ENCODE measurements around the gene ARNT2.

GRCh38 chr15:80569656-80570055 is 165.5 kb downstream of the ARNT2 start:
- TF ChIP-seq ZNF207 (IDR thresholded peaks at IDR 0.05; ENCODE audit: borderline replicate concordance) (no peak), POLR2A (IDR thresholded peaks at IDR 0.05; ENCODE audit: low read depth, low read length) (no peak), SP1 (IDR thresholded peaks at IDR 0.05; ENCODE audit: low read depth, low read length) (no peak), TCF12 (IDR thresholded peaks at IDR 0.05; ENCODE audit: low read depth, low read length) (no peak)

Measured in GM12878 (cell line).